Ishikawa (cell line): Measurements from ENCODE around the gene TMEM54.

ENCODE experiments used
- CEBPB ChIP-seq: IDR thresholded peaks from 2 replicates; pipeline ENCODE4 v1.6.1; 2012
- CREB1 ChIP-seq: IDR thresholded peaks from 2 replicates; pipeline ENCODE4 v1.6.1; 2012; ENCODE audit warnings: low read depth
- EGR1 ChIP-seq: IDR thresholded peaks from 2 replicates; pipeline ENCODE4 v1.6.1; 2012
- EP300 ChIP-seq: IDR thresholded peaks from 2 replicates; pipeline ENCODE4 v1.6.1; 2012; ENCODE audit warnings: borderline replicate concordance
- FOXM1 ChIP-seq: IDR thresholded peaks from 2 replicates; pipeline ENCODE4 v1.6.1; 2012; ENCODE audit warnings: low read depth, borderline replicate concordance
- MAX ChIP-seq: IDR thresholded peaks from 2 replicates; pipeline ENCODE4 v1.6.1; 2012
- NFIC ChIP-seq: IDR thresholded peaks from 2 replicates; pipeline ENCODE4 v1.6.1; 2012
- RAD21 ChIP-seq: IDR thresholded peaks from 2 replicates; pipeline ENCODE4 v1.6.1; 2012; ENCODE audit warnings: low read depth
- TAF1 ChIP-seq: IDR thresholded peaks from 2 replicates; pipeline ENCODE4 v1.6.1; 2012; ENCODE audit warnings: low read depth, mild to moderate bottlenecking
- TCF12 ChIP-seq: IDR thresholded peaks from 2 replicates; pipeline ENCODE4 v1.6.1; 2012; ENCODE audit warnings: low read depth
- TEAD4 ChIP-seq: IDR thresholded peaks from 2 replicates; pipeline ENCODE4 v1.6.1; 2012
- YY1 ChIP-seq: IDR thresholded peaks from 2 replicates; pipeline ENCODE4 v1.6.1; 2012; ENCODE audit warnings: low read depth
- ZBTB7A ChIP-seq: IDR thresholded peaks from 2 replicates; pipeline ENCODE4 v1.6.1; 2012; ENCODE audit warnings: low read depth
- TF ChIP-seq, protein P1 (sequence below): IDR thresholded peaks from 2 replicates; pipeline ENCODE4 v1.6.1; 2012
- TF ChIP-seq, protein P2 (sequence below): IDR thresholded peaks from 2 replicates; pipeline ENCODE4 v1.6.1; 2012; ENCODE audit warnings: low read depth, mild to moderate bottlenecking

TMEM54 gene

DNA sequence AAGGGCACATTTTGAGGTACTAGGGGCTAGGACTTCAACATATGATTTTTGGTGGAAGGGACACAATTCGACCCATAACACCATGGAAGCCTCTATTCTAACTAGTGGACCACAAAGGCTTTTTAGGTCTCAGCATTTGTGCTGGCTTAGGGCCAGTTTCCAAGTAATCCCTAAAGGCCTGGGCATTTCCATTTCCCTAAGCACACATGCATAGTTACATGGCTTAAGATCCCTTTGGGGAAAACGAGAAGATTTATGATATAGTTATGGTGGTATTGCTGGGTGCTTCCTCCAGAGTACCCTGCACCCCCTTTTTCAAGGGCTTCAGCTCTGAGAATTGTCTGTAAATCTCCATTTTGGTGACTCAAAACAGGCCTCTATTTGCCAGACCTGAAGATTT, 28.2 kb upstream of the TMEM54 start:
- TF ChIP-seq EGR1 (no peak), CREB1 (no peak), EP300 (no peak), TEAD4 (no peak), NFIC (no peak), TAF1 (no peak), CEBPB (no peak), RAD21 (no peak), FOXM1 (no peak), YY1 (no peak)
- TF ChIP-seq, protein P1, sequence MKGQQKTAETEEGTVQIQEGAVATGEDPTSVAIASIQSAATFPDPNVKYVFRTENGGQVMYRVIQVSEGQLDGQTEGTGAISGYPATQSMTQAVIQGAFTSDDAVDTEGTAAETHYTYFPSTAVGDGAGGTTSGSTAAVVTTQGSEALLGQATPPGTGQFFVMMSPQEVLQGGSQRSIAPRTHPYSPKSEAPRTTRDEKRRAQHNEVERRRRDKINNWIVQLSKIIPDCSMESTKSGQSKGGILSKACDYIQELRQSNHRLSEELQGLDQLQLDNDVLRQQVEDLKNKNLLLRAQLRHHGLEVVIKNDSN: no peak

- TF ChIP-seq ZBTB7A (no peak), TCF12 (no peak), EP300 (no peak), CEBPB (no peak), YY1 (no peak), TEAD4 (no peak), TAF1 (no peak)
- TF ChIP-seq, protein P1: no peak
These were observed 27.5 kb upstream of the TMEM54 start for GRCh38 chr1:32928715-32929114.

- TF ChIP-seq TCF12: no peak
These were observed 27.1 kb upstream of the TMEM54 start for GRCh38 chr1:32928285-32928684.

- TF ChIP-seq NFIC (no peak), YY1 (no peak), RAD21 (no peak), CEBPB (no peak), CREB1 (no peak), MAX (no peak), FOXM1 (no peak), TAF1 (no peak), EP300 (no peak), TEAD4 (no peak)
- TF ChIP-seq, protein P1: no peak
- TF ChIP-seq, protein P2, sequence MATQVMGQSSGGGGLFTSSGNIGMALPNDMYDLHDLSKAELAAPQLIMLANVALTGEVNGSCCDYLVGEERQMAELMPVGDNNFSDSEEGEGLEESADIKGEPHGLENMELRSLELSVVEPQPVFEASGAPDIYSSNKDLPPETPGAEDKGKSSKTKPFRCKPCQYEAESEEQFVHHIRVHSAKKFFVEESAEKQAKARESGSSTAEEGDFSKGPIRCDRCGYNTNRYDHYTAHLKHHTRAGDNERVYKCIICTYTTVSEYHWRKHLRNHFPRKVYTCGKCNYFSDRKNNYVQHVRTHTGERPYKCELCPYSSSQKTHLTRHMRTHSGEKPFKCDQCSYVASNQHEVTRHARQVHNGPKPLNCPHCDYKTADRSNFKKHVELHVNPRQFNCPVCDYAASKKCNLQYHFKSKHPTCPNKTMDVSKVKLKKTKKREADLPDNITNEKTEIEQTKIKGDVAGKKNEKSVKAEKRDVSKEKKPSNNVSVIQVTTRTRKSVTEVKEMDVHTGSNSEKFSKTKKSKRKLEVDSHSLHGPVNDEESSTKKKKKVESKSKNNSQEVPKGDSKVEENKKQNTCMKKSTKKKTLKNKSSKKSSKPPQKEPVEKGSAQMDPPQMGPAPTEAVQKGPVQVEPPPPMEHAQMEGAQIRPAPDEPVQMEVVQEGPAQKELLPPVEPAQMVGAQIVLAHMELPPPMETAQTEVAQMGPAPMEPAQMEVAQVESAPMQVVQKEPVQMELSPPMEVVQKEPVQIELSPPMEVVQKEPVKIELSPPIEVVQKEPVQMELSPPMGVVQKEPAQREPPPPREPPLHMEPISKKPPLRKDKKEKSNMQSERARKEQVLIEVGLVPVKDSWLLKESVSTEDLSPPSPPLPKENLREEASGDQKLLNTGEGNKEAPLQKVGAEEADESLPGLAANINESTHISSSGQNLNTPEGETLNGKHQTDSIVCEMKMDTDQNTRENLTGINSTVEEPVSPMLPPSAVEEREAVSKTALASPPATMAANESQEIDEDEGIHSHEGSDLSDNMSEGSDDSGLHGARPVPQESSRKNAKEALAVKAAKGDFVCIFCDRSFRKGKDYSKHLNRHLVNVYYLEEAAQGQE: no peak
These were observed 26.3 kb upstream of the TMEM54 start for GRCh38 chr1:32927441-32927840.

- TF ChIP-seq TAF1: no peak
- no peak for TF ChIP-seq FOXM1
- TF ChIP-seq, protein P2: no peak
- no peak for TF ChIP-seq EGR1
- no peak for TF ChIP-seq NFIC
- no peak for TF ChIP-seq ZBTB7A
- TF ChIP-seq EP300: no peak
- no peak for TF ChIP-seq RAD21
- no peak for TF ChIP-seq TCF12
- no peak for TF ChIP-seq MAX
- no peak for TF ChIP-seq TEAD4
- no peak for TF ChIP-seq CREB1
- TF ChIP-seq CEBPB: no peak
- TF ChIP-seq, protein P1: no peak
- no peak for TF ChIP-seq YY1
These were observed 25.4 kb upstream of the TMEM54 start for GRCh38 chr1:32926562-32926961.
